ENCODE results near the gene PLD3.

GRCh38 chr19:40367577-40368434 lies 19.3 kb downstream of the PLD3 start:
- TF ChIP-seq CTCF (conservative IDR thresholded peaks at IDR 0.05; ENCODE audit: low read depth, low read length) (no peak), EZH2 (IDR thresholded peaks at IDR 0.05; ENCODE audit: low read length, unreplicated experiment) (no peak)
